Fibroblast of the conjunctiva (primary cell): ENCODE measurements around the gene C18orf32.
A peak's percentile ranks its signal among the peaks of the same experiment; 100 is the strongest.
"Not testable (repeated sequence)": the region's sequence is repeated elsewhere in the genome, so short reads cannot be mapped to it uniquely, and the experiment has no call there.

Experiments used
- DNase-seq: peaks from one replicate; pipeline ENCODE4 v3.0.0-alpha.2; 2010; ENCODE audit warnings: low read depth

The C18orf32 gene

DNA sequence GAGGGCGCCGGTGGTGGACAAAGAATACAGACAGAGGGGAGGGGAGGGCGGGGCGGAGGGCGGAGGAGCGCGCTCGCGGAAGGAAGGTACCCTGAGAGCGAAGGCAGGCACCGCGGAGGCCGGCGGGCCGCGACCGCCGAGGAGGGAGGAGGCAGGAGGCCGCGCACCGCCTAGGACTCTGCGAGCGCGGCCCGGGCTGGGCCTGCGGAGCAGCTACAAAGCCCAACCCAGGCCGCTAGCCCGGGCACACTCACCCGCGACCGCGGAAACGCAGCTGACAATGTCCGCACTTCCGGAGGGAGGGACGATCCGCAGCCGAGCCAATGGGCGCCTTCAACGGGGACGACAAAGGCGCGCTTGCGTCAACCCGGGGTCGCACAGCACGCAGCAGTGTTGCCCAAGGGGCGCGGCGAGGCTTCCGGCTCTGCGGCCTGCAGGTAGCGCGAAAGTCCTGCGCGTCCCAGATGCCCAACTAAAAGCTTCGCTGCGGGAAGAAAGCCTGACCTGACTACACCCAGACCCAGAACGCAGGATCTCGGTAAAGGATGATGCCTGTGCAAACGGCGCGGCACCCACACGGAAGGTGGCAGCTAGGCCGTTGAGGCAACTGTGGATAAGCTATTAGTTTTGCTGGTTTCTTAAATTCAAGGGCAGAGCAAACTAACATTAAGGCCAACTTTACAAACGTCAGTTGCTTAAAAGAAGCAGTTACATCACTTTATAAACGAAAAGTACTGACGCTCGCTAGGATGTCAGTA, at the start of gene C18orf32:
Gene C18orf32, minus strand, starts transcription at position 282 of the 758 bp plus-strand sequence. CDS start 3,486 bp downstream, outside the sequence.
- peak; percentile 78 for DNase-seq

- DNase-seq = no peak
These were observed 48.0 kb upstream of the C18orf32 start for GRCh38 chr18:49534846-49535601.

GRCh38 chr18:49531678-49532153, 44.7 kb upstream of the C18orf32 start:
- DNase-seq = no peak

- no peak for DNase-seq
These were observed 42.6 kb upstream of the C18orf32 start for GRCh38 chr18:49529596-49529995.

GRCh38 chr18:49527631-49528327, 40.7 kb upstream of the C18orf32 start:
- no peak for DNase-seq

- DNase-seq = no peak
These were observed 38.9 kb upstream of the C18orf32 start for GRCh38 chr18:49525981-49526380.

DNA sequence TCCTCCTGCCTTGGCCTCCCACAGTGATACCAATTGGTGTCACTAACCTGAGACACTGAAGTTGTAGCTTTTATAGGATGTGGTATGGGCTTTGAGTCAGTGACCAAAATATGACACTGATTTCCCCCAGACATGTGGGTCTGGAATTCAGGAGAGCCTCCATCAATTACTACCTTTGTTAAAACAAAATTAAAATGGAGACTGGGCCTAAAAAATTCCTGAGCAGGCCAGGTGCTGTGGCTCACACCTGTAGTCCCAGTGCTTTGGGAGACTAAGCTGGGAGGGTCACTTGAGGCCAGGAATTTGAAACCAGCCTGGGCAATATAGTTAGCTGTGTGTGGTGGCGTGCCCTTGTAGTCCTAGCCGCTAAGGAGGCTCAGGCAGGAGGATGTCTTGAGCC, 37.9 kb upstream of the C18orf32 start:
- no peak for DNase-seq

GRCh38 chr18:49524349-49524748, 37.3 kb upstream of the C18orf32 start:
- DNase-seq = no peak

DNA sequence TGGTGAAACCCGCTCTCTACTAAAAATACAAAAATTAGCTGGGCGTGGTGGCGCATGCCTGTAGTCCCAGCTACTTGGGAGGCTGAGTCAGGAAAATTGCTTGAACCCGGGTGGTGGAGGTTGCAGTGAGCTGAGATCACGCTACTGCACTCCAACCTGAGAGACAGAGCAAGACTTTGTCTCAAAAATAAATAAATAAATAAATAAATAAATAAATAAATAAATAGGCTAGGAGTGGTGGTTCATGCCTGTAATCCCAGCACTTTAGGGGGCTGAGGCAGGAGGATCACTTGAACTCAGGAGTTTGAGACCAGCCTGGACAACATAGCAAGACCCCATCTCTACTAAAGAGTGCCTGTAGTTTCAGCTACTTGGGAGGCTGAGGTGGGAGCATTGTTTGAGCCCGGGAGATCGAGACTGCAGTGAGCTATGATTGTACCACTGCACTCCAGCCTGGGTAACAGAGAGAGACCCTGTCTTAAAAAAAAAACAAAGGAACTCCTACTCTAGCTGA, 36.6 kb upstream of the C18orf32 start:
- not testable (repeated sequence) for DNase-seq

- no peak for DNase-seq
These were observed 34.3 kb upstream of the C18orf32 start for GRCh38 chr18:49521216-49521835.

DNA sequence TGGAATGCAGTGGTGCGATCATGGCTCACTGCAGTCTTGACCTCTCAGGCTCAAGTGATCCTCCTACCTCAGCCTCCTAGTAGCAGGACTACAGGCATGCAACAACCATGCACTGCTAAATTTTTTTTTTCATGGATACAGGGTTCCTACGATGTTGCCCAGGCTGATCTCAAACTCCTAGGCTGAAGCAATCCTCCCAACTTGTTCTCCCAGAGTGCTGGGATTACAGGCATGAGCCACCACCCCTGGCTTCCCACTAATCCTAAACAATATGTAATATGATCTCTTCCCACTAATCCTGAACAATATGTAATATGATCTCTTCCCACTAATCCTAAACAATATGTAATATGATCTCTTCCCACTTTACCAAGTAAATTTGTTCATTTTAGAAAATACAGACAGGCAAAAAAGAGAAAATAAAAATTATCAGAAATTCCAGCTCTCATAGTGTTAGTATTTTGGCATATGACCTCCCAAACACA, 33.7 kb upstream of the C18orf32 start:
- peak; percentile 18 for DNase-seq

DNA sequence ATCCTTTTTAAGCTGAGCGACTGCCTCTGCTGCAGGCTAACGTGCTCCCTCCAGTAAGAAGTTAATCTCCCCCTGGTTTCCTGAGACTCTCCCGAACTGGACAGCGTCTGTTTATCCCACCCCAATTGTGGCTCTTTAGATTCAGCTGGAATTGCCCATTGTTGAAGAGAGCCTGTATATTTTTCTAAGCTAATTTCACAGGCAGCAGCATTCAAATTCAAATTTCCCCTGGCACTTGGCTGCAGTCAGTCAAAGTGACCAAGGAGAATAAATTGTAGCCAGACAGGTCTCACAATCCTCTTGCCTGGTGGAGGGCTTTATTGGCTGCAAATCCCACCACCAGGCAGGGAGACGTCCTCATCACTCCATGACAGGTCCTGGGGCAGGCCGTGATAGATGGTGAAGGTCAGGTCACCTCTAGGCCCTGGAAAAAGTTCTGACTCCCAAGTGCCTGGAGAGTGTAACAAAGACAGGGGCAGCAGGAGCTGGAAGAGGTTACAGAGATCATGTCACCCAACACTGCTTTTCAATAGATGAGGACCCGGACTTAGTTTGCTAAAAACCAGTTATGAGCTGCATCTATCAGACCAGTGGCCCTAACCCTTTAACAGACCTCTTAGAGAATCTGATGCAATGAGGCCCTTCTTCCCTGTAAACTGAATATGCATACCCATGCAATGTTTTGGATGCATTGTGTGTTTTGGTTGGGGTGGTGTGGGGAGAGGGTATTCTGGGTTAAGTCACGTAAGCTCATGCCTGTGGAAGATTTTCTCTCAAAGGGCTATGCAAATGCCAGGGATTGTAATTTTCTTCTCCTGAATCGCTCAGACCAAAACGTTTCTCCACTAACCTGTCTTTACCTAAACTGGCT, 32.3 kb upstream of the C18orf32 start:
- DNase-seq = peak; percentile 35

DNA sequence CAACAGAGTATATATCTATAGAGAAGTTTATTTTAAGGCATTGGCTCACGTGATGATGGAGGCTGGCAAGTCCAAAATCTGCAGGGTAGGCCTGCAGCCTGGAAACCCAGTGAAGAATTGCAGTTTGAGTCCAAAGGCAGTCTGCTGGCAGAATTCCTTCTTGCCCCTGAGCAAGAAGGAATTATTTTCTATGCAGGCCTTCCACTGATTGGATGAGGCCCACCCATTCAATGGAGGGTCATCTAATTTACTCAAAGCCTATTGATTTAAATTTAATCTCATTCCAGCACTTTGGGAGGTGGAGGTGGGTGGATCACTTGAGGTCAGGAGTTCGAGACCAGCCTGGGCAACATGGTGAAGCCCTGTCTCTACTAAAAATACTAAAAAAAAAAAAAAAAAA, 30.4 kb upstream of the C18orf32 start:
- no peak for DNase-seq

DNA sequence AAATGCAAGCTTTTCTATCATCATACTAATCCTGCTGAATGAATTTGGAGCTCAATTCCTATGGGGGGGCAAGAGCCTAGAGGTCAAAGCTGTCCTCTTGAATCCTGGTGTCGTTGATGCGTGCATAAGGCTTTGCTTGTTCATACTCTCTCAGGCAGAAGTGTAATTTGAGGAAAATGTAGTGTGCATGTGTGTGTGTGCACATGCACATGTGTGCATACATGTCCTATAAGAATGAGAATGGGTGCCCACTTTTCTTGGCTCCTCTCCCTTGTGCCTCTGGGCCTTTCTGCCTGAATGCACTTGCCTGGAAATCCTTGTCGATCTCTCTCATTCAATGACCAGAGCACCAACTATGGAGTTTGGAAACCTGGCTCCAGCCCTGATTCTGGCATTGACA, 28.5 kb upstream of the C18orf32 start:
- no peak for DNase-seq

DNA sequence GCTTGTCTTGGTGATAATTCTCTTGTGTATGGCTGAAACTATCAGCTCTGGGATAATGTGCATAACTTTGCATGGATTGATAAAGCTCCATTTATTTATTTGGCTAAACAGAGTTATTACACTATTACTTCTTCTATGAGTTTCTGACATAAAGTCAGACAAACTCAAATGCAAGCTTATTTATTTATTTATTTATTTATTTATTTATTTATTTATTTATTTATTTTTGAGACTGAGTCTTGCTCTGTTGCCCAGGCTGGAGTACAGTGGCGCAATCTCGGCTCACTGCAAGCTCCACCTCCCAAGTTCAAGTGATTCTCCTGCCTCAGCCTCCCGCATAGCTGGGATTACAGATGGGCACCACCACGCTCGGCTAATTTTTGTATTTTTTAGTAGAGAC, 28.0 kb upstream of the C18orf32 start:
- not testable (repeated sequence) for DNase-seq

DNA sequence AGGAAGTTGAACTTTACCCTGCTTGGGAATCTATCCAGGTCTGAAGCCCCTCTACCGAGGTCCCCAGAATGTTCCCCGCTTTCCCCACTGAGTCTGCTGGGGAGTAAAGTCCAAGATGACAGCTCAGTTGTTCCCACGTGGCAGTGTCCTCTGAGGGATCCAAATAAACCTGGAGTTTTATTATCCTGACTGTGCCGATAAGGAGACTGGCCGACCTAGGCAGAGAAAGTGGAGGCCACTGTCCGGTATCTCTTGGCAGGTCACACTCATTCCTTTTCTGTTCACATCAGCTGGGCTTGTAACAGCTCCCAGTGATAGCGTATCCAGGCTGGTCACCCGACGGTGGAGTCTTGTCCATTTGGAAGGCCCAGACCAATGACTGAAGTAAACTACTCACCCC, 27.5 kb upstream of the C18orf32 start:
- no peak for DNase-seq

DNA sequence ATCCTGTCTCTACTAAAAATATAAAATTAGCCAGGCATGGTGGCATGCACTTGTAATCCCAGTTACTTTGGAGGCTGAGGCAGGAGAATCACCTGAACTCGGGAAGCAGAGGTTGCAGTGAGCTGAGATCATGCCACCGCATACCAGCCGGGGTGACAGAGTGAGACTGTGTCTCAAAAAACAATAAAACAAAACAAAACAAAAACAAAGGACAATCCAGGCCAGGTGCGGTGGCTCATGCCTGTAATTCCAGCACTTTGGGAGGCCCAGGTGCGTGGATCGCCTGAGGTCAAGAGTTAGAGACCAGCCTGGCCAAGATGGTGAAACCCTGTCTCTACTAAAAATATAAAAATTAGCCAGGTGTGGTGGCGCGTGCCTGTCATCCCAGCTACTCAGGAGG, 25.8 kb upstream of the C18orf32 start:
- DNase-seq = not testable (repeated sequence)

DNA sequence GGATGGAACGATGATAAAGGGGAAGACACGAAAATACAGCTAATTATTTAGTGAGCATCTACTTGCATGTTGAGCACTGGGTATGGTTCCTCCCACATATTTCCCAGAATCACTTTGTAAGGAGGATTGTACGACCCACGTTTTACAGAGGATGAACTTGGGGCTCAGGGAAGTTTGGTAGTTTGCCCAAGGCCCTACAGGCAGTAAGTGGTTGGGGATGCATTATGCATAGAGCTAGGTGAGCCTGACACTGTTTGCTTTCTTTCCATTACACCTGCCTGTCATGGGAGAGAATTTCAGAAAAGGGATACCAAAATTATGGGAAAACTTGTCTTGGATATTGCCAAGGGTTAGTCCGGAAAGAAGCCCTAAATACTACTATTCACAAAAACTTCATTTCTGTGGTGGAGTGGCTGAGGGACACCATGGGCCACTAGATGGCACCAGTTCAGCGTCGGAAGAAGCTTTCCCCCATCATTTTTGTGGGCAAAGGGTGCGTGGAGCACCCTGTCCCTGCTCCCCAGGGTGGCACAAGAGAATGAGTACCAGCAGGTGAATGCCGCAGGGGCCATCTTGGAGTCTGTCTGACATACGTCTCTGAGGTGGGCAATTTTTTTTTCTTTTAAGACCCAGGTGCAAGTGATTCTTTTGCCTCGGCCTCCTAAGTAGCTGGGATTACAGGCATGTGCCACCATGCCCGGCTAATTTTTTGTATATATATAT, 23.5 kb upstream of the C18orf32 start:
- no peak for DNase-seq

- DNase-seq = not testable (repeated sequence)
These were observed 19.4 kb upstream of the C18orf32 start for GRCh38 chr18:49506438-49506837.

GRCh38 chr18:49503931-49504330, 16.9 kb upstream of the C18orf32 start:
- DNase-seq = no peak
